Fibroblast of lung (primary cell): Measurements from ENCODE around the gene TECPR2. TPM values are rescaled to one million over a fixed set of nuclear protein-coding genes. Genes with fewer than 3 reads are reported as not detected.

ENCODE experiments used
- DNase-seq, 2 donors: peaks; one replicate each; pipeline versions ENCODE4 v3.0.0 to v3.0.0-alpha.2; 2010; ENCODE audit warnings: low read depth in 2 of 2
- H2AFZ ChIP-seq: 2 replicates; pipeline ENCODE4 v1.5.1; 2012; ENCODE audit warnings: low read length, control low read depth, inconsistent platforms
- H3K27ac ChIP-seq: 2 replicates; pipeline ENCODE4 v1.5.1; 2011; ENCODE audit warnings: low read length, control low read depth; ENCODE audit not compliant: insufficient read depth
- H3K27me3 ChIP-seq: 2 replicates; pipeline ENCODE4 v1.5.1; 2011; ENCODE audit warnings: mild to moderate bottlenecking, low read length; ENCODE audit not compliant: control insufficient read depth, insufficient read depth
- H3K36me3 ChIP-seq: 2 replicates; pipeline ENCODE4 v1.5.1; 2011; ENCODE audit warnings: low read length; ENCODE audit not compliant: control insufficient read depth, insufficient read depth
- H3K4me1 ChIP-seq: 2 replicates; pipeline ENCODE4 v1.5.1; 2011; ENCODE audit warnings: low read length; ENCODE audit not compliant: control insufficient read depth, insufficient read depth; ENCODE audit errors: extremely low read depth
- H3K4me2 ChIP-seq: 2 replicates; pipeline ENCODE4 v1.5.1; 2011; ENCODE audit warnings: low read length, control low read depth; ENCODE audit not compliant: insufficient read depth; ENCODE audit errors: extremely low read depth
- H3K4me3 ChIP-seq, 4 experiments: fragments of 200-600 bp in 1 of 4; sonication (generic) in 1 of 4; replicated peaks in 1 of 4; 2 replicates each; pipeline ENCODE4 v1.5.1; 2011 to 2016; ENCODE audit warnings: low read length in 4 of 4, low read depth in 3 of 4, mild to moderate bottlenecking in 3 of 4, control low read depth in 2 of 4, inconsistent platforms in 1 of 4, mixed read lengths in 1 of 4; ENCODE audit not compliant: insufficient read depth in 1 of 4; ENCODE audit errors: control extremely low read depth in 1 of 4
- H3K79me2 ChIP-seq: 2 replicates; pipeline ENCODE4 v1.5.1; 2012; ENCODE audit warnings: mild to moderate bottlenecking, low read length, inconsistent platforms; ENCODE audit not compliant: control insufficient read depth, insufficient read depth
- H3K9ac ChIP-seq: 2 replicates; pipeline ENCODE4 v1.5.1; 2011; ENCODE audit warnings: mild to moderate bottlenecking, low read length, control low read depth; ENCODE audit not compliant: insufficient read depth
- H3K9me3 ChIP-seq: 2 replicates; pipeline ENCODE4 v1.5.1; 2012; ENCODE audit warnings: low read depth, low read length; ENCODE audit not compliant: control insufficient read depth, insufficient read depth
- H4K20me1 ChIP-seq: 2 replicates; pipeline ENCODE4 v1.5.1; 2011; ENCODE audit warnings: low read length; ENCODE audit not compliant: control insufficient read depth, insufficient read depth; ENCODE audit errors: extremely low read depth
- CTCF ChIP-seq, 2 donors: IDR thresholded peaks in 1 of 2; conservative IDR thresholded peaks in 1 of 2; 1 replicate in 1 of 2; 2 replicates in 1 of 2; pipeline ENCODE4 v1.5.1; 2011 to 2012; ENCODE audit warnings: low read length in 2 of 2, control low read depth in 1 of 2, inconsistent platforms in 1 of 2, low read depth in 1 of 2, mild to moderate bottlenecking in 1 of 2
- EZH2 ChIP-seq: IDR thresholded peaks from 2 replicates; pipeline ENCODE4 v1.5.1; 2012; ENCODE audit warnings: low read length, control low read depth, mild to moderate bottlenecking; ENCODE audit errors: missing control alignments
- polyA plus RNA-seq, 2 donors: library from polyadenylated mRNA; depleted of rRNA in 1 of 2; stranded (reverse) in 1 of 2; unstranded in 1 of 2; fragments of >200 nt; gene quantifications; 2 replicates each; pipeline ENCODE4 v1.2.1, GENCODE V29; 2011 to 2012; ENCODE audit warnings: missing spikeins in 1 of 2
- total RNA-seq: library from RNA; depleted of rRNA; stranded (reverse); fragments of >200 nt; gene quantifications from 2 replicates; pipeline ENCODE4 v1.2.1, GENCODE V29; 2014

Gene TECPR2
- total and polyA plus RNA-seq, 2 donors (not counting 1 experiment from before 2014, with no cell fraction given): 9.2 to 17.8 TPM

- Histone ChIP-seq H3K9ac (no peak overlapping the region), H3K9me3 (no peaks in the 10 kb centered on the region), H3K27ac (no peak overlapping the region), H3K4me3 (no peak overlapping the region), H2AFZ (no peak overlapping the region), H3K27me3 (no peaks in the 10 kb centered on the region), H3K79me2 (no peaks in the 10 kb centered on the region), H3K4me2 (no peak overlapping the region), H3K4me1 (peaks cover 2% of the 10 kb centered on the region), H3K36me3 (peaks cover 9% of the 10 kb centered on the region), H4K20me1 (no peaks in the 10 kb centered on the region)
- no peak for DNase-seq
- no peak for TF ChIP-seq CTCF (conservative IDR thresholded peaks at IDR 0.05 in 1 of 2, IDR thresholded peaks at IDR 0.05 in 1 of 2; ENCODE audit: low read depth in 1 of 2, low read length in 2 of 2)
- no peak for TF ChIP-seq EZH2
Observed at GRCh38 chr14:102440392-102440791, 77.7 kb downstream of the TECPR2 start.

DNA sequence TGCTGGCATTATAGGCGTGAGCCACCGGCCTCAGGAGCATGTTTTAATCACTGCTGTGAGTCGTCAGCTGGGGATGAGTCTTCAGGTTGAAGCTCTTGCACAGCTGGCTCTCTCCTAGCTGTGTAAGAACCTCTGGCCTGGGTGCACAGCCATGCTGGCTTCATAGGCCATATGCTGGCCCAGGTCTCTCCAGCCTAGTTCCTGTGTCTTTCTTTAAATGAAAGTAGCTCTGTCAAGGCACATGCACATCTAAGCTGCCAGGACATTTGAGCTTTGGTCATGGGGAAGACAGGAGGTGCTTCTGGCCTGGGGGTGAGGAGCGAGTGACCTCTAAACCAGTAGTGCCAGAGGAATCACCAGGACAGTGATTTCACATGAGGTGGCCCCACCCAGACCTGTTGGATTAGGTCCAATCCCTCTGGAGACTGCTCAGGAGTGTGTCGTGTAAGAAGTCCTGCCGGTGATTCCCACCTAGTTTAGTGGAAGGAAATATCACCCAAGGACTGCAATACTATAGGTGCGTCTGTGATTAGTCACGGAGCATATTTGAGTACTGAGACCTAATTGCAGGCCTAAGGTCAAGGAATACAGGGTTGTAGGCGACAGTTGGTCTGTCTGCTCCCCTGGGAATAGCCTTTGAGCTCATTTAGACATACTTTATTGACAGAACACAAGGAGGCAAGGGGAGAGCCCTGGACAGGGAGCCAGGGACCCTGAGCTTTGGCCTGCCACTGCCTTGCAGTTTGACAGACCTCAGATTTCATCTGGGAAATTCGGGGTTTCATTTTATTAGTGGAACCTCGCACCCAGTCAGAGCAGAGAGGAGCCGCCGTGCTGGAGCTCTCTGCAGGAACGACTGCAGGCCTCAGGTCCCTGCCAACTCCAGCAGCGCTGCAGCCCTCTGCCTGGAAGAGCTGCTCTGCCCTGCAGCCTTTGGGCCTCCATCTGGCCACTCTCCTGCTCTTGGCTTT is 79.8 kb downstream of the TECPR2 start:
- H3K27ac ChIP-seq: no peak overlapping the region
- no peak overlapping the region for H3K9ac ChIP-seq
- H3K79me2 ChIP-seq: no peaks in the 10 kb centered on the region
- no peak for DNase-seq
- H2AFZ ChIP-seq: no peak overlapping the region
- H3K4me3 ChIP-seq: no peak overlapping the region
- H3K4me2 ChIP-seq: no peak overlapping the region
- no peaks in the 10 kb centered on the region for H4K20me1 ChIP-seq
- H3K27me3 ChIP-seq: no peaks in the 10 kb centered on the region
- H3K9me3 ChIP-seq: no peaks in the 10 kb centered on the region
- TF ChIP-seq CTCF (conservative IDR thresholded peaks at IDR 0.05 in 1 of 2, IDR thresholded peaks at IDR 0.05 in 1 of 2; ENCODE audit: low read depth in 1 of 2, low read length in 2 of 2) (no peak), EZH2 (no peak)
- H3K36me3 ChIP-seq: peaks cover 16% of the 10 kb centered on the region
- peaks cover 2% of the 10 kb centered on the region for H3K4me1 ChIP-seq

- no peak overlapping the region for H3K4me2 ChIP-seq
- no peak overlapping the region for H3K27ac ChIP-seq
- H4K20me1 ChIP-seq: no peaks in the 10 kb centered on the region
- no peaks in the 10 kb centered on the region for H3K9me3 ChIP-seq
- no peak overlapping the region for H2AFZ ChIP-seq
- no peaks in the 10 kb centered on the region for H3K4me1 ChIP-seq
- H3K4me3 ChIP-seq: no peak overlapping the region
- no peak overlapping the region for H3K9ac ChIP-seq
- no peak for TF ChIP-seq CTCF (conservative IDR thresholded peaks at IDR 0.05 in 1 of 2, IDR thresholded peaks at IDR 0.05 in 1 of 2; ENCODE audit: low read depth in 1 of 2, low read length in 2 of 2)
- no peak for TF ChIP-seq EZH2
- DNase-seq: no peak
- H3K27me3 ChIP-seq: no peaks in the 10 kb centered on the region
- H3K79me2 ChIP-seq: no peaks in the 10 kb centered on the region
- peaks cover 21% of the 10 kb centered on the region for H3K36me3 ChIP-seq
Observed at GRCh38 chr14:102445066-102445465, 82.3 kb downstream of the TECPR2 start.
